Parathyroid adenoma (tissue), 2 donors: ENCODE data around the gene BGN.

Source experiments
- H2AFZ ChIP-seq: fragments of 300-600 bp; sonication (generic); one replicate; pipeline ENCODE4 v1.7.0; 2017; ENCODE audit warnings: antibody characterized with exemption, mild to moderate bottlenecking
- H3K27ac ChIP-seq: fragments of 300-600 bp; sonication (generic); one replicate; pipeline ENCODE4 v1.7.0; 2017
- H3K27me3 ChIP-seq: fragments of 300-600 bp; sonication (generic); one replicate; pipeline ENCODE4 v1.7.0; 2017; ENCODE audit warnings: low read length; ENCODE audit not compliant: control insufficient read depth, insufficient read depth
- H3K36me3 ChIP-seq: fragments of 300-600 bp; sonication (generic); one replicate; pipeline ENCODE4 v1.7.0; 2017; ENCODE audit warnings: low read length; ENCODE audit not compliant: control insufficient read depth, insufficient read depth
- H3K4me1 ChIP-seq: fragments of 300-600 bp; sonication (generic); one replicate; pipeline ENCODE4 v1.7.0; 2017; ENCODE audit warnings: control low read depth
- H3K4me2 ChIP-seq: fragments of 300-600 bp; sonication (generic); one replicate; pipeline ENCODE4 v1.7.0; 2017; ENCODE audit warnings: low read length
- H3K4me3 ChIP-seq: fragments of 300-600 bp; sonication (generic); one replicate; pipeline ENCODE4 v1.7.0; 2017; ENCODE audit warnings: low read depth, low read length
- H3K79me2 ChIP-seq: fragments of 300-600 bp; sonication (generic); one replicate; pipeline ENCODE4 v1.7.0; 2017; ENCODE audit warnings: control low read depth
- H3K9ac ChIP-seq: fragments of 300-600 bp; sonication (generic); one replicate; pipeline ENCODE4 v1.7.0; 2017; ENCODE audit warnings: mild to moderate bottlenecking
- H3K9me3 ChIP-seq: fragments of 300-600 bp; sonication (generic); one replicate; pipeline ENCODE4 v1.7.0; 2017; ENCODE audit warnings: low read length; ENCODE audit not compliant: control insufficient read depth
- CTCF ChIP-seq: fragments of 300-600 bp; sonication (generic); IDR thresholded peaks from one replicate; pipeline ENCODE4 v1.7.0; 2017; ENCODE audit warnings: antibody characterized with exemption, mild to moderate bottlenecking
- donor health status: primary hyperparathyroidism.

Gene BGN

GRCh38 chrX:153537526-153538295, 42.9 kb downstream of the BGN start:
- H3K9me3 ChIP-seq: no peaks in the 10 kb centered on the region
- H3K9ac ChIP-seq: no peak overlapping the region
- no peak overlapping the region for H3K4me2 ChIP-seq
- H2AFZ ChIP-seq: no peak overlapping the region
- no peaks in the 10 kb centered on the region for H3K79me2 ChIP-seq
- H3K4me1 ChIP-seq: no peaks in the 10 kb centered on the region
- TF ChIP-seq CTCF: no peak
- H3K36me3 ChIP-seq: no peaks in the 10 kb centered on the region
- H3K4me3 ChIP-seq: no peak overlapping the region
- H3K27ac ChIP-seq: no peak overlapping the region
- no peaks in the 10 kb centered on the region for H3K27me3 ChIP-seq

GRCh38 chrX:153538424-153538823, 43.6 kb downstream of the BGN start:
- H3K36me3 ChIP-seq: no peaks in the 10 kb centered on the region
- H3K4me3 ChIP-seq: no peak overlapping the region
- TF ChIP-seq CTCF: no peak
- no peak overlapping the region for H3K27ac ChIP-seq
- H3K4me2 ChIP-seq: no peak overlapping the region
- no peaks in the 10 kb centered on the region for H3K27me3 ChIP-seq
- H2AFZ ChIP-seq: no peak overlapping the region
- H3K9ac ChIP-seq: no peak overlapping the region
- H3K4me1 ChIP-seq: no peaks in the 10 kb centered on the region
- no peaks in the 10 kb centered on the region for H3K79me2 ChIP-seq
- H3K9me3 ChIP-seq: no peaks in the 10 kb centered on the region

- no peaks in the 10 kb centered on the region for H3K27me3 ChIP-seq
- H2AFZ ChIP-seq: no peak overlapping the region
- H3K79me2 ChIP-seq: no peaks in the 10 kb centered on the region
- H3K4me1 ChIP-seq: no peaks in the 10 kb centered on the region
- no peak overlapping the region for H3K4me3 ChIP-seq
- H3K9me3 ChIP-seq: no peaks in the 10 kb centered on the region
- H3K4me2 ChIP-seq: no peak overlapping the region
- no peaks in the 10 kb centered on the region for H3K36me3 ChIP-seq
- H3K27ac ChIP-seq: no peak overlapping the region
- TF ChIP-seq CTCF: peak; percentile 82
- H3K9ac ChIP-seq: no peak overlapping the region
These were observed 44.6 kb downstream of the BGN start for GRCh38 chrX:153539171-153539978.

- Histone ChIP-seq H3K4me2 (no peak overlapping the region), H3K9me3 (no peaks in the 10 kb centered on the region), H3K4me1 (no peaks in the 10 kb centered on the region), H3K27ac (no peak overlapping the region), H3K79me2 (no peaks in the 10 kb centered on the region), H3K27me3 (no peaks in the 10 kb centered on the region), H3K9ac (no peak overlapping the region), H2AFZ (no peak overlapping the region), H3K36me3 (no peaks in the 10 kb centered on the region), H3K4me3 (no peak overlapping the region)
- TF ChIP-seq CTCF: no peak
These were observed 45.2 kb downstream of the BGN start for GRCh38 chrX:153539979-153540358.
